ENCODE data around the gene BSDC1. TPM values are rescaled to one million over a fixed set of nuclear protein-coding genes. Genes with fewer than 3 reads are reported as not detected.

The BSDC1 gene
- polyA plus RNA-seq, 1 of the 3 experiments (the other 2 are of a cell fraction): 51.0 TPM

DNA sequence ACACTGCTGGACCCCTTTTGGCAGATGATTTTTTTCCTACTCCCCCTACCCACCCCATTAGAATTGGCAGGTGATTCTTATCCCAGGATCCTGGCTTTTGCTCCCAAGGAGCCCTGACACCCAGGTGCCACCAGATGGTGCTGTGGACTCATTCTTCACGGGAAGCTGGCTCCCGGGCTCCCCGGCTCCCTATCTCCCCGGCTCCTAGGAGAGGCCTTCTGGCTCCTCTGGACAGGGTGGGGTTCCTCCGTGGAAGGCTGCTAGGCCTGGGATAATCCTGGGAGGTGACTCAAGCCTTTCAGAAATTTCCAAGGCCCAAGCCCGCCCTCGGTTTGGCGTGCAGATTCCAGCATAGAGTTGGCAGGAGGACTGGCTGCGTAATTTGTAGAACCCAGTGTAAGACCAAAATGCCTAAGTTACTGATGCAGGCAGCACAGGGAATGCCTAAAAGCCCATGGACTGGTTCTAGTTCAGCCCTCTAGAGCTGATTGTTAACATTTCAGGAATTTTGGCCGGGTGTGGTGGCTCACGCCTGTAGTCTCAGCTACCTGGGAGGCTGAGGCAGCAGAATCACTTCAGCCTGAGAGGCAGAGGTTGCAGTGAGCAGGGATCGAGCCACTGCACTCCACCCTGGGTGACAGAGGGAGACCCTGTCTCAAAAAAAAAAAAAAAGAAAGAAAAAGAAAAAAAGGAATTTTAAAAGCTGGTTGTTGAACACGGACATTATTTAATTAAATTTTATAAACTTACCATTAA is 6.8 kb upstream of the BSDC1 start (continued):
- TF ChIP-seq CHD2 (IDR thresholded peaks at IDR 0.05; ENCODE audit: low read length, partially characterized antibody) (peak; percentile 42), RCOR1 (IDR thresholded peaks at IDR 0.05; ENCODE audit: low read length) (0 out of 2 replicates have a peak, but pooled peaks have one; percentile 56)

DNA sequence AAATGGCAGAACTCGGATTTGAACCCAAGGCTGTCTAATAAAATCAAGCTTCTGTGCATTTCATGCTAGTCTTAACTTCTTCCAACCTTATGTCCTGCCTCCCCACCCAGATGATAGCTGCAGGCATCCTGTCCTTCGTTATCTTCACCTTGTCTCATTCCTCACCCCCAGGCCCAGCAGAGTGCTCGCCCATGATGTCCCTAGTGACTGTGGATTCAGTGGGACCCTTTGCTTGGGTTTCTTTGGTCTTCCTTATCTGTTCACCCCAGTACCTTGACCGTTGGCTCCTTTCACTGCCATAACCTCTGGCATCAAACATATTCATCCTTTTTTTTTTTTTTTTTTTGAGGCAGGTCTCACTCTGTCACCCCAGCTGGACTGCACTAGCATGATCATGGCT is 5.6 kb upstream of the BSDC1 start:
- TF ChIP-seq, protein P1, sequence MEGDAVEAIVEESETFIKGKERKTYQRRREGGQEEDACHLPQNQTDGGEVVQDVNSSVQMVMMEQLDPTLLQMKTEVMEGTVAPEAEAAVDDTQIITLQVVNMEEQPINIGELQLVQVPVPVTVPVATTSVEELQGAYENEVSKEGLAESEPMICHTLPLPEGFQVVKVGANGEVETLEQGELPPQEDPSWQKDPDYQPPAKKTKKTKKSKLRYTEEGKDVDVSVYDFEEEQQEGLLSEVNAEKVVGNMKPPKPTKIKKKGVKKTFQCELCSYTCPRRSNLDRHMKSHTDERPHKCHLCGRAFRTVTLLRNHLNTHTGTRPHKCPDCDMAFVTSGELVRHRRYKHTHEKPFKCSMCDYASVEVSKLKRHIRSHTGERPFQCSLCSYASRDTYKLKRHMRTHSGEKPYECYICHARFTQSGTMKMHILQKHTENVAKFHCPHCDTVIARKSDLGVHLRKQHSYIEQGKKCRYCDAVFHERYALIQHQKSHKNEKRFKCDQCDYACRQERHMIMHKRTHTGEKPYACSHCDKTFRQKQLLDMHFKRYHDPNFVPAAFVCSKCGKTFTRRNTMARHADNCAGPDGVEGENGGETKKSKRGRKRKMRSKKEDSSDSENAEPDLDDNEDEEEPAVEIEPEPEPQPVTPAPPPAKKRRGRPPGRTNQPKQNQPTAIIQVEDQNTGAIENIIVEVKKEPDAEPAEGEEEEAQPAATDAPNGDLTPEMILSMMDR (IDR thresholded peaks at IDR 0.05): no peak
- TF ChIP-seq, protein P2, sequence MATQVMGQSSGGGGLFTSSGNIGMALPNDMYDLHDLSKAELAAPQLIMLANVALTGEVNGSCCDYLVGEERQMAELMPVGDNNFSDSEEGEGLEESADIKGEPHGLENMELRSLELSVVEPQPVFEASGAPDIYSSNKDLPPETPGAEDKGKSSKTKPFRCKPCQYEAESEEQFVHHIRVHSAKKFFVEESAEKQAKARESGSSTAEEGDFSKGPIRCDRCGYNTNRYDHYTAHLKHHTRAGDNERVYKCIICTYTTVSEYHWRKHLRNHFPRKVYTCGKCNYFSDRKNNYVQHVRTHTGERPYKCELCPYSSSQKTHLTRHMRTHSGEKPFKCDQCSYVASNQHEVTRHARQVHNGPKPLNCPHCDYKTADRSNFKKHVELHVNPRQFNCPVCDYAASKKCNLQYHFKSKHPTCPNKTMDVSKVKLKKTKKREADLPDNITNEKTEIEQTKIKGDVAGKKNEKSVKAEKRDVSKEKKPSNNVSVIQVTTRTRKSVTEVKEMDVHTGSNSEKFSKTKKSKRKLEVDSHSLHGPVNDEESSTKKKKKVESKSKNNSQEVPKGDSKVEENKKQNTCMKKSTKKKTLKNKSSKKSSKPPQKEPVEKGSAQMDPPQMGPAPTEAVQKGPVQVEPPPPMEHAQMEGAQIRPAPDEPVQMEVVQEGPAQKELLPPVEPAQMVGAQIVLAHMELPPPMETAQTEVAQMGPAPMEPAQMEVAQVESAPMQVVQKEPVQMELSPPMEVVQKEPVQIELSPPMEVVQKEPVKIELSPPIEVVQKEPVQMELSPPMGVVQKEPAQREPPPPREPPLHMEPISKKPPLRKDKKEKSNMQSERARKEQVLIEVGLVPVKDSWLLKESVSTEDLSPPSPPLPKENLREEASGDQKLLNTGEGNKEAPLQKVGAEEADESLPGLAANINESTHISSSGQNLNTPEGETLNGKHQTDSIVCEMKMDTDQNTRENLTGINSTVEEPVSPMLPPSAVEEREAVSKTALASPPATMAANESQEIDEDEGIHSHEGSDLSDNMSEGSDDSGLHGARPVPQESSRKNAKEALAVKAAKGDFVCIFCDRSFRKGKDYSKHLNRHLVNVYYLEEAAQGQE (IDR thresholded peaks at IDR 0.05; ENCODE audit: low read depth, low read length): no peak
- TF ChIP-seq ELF1 (IDR thresholded peaks at IDR 0.05): no peak
- Histone ChIP-seq H4K20me1 (ENCODE audit: insufficient read depth) (no peaks in the 10 kb centered on the region), H3K9me2 (no peaks in the 10 kb centered on the region), H3K27me3 (ENCODE audit: insufficient read depth) (no peaks in the 10 kb centered on the region), H3K9me3 (no peaks in the 10 kb centered on the region), H3K4me1 (ENCODE audit: control insufficient read depth in 1 of 2, insufficient read depth in 2 of 2, low read depth in 1 of 2, low read length in 1 of 2) (no peaks in the 10 kb centered on the region; a peak in 1 of 4 replicates), H3K4me2 (no peak overlapping the region), H3K4me3 (ENCODE audit: low read depth in 2 of 2, low read length in 1 of 2) (no peak overlapping the region), H2AFZ (ENCODE audit: low read depth) (no peak overlapping the region), H3F3A (replicated peaks; ENCODE audit: insufficient read depth) (peaks cover 15% of the 10 kb centered on the region), H3K9ac (no peak overlapping the region), H3K36me3 (replicated peaks in 1 of 2; ENCODE audit: control insufficient read depth in 1 of 2, insufficient read depth in 2 of 2, low read length in 1 of 2) (no peaks in the 10 kb centered on the region), H3K27ac (ENCODE audit: low read depth in 2 of 2, low read length in 1 of 2) (no peak overlapping the region), H3K79me2 (ENCODE audit: insufficient read depth) (0 out of 2 replicates have a peak, but pooled peaks cover 5% of the 10 kb centered on the region)
- ChIA-PET POLR2A (interaction anchor here (0.5 kb wide), 1 partner anchor 47 kb away, joined by 6 read pairs; no protein-coding TSS in a partner anchor), CTCF (interaction anchor here (0.7 to 4.4 kb wide), 16 partner anchors 8 to 476 kb away, joined by 3 to 76 read pairs (median 6); no protein-coding TSS in a partner anchor)
- DNase-seq: no peak
- 56% methylated on average over 4 of the region's 4 CpGs for WGBS (ENCODE audit: low lambda C conversion rate)

DNA sequence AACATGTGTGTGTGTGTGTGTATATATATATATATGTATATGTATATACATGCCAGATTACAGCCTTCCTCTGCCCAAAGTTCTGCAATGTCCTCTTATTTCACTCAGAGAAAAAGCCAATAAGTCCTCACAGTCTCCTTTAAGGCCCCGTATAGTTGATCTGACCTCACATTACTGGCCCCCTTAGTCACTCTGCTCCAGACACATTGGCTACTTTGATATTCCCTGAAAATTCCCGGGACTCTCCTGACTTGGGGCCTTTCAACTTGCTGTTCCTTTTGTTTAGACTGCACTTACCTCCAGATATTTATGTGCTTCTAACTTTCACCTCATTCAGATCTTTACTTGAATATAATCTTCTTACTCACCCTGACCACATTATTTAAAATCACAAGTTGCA is 4.2 kb upstream of the BSDC1 start:
- POLR2A ChIA-PET: no interaction called here
- CTCF ChIA-PET: interaction anchor here (1.1 to 4.4 kb wide), 3 partner anchors 10 to 477 kb away, joined by 3 to 76 read pairs (median 4); no protein-coding TSS in a partner anchor
- DNase-seq: no peak
- no peak for TF ChIP-seq SIN3A (IDR thresholded peaks at IDR 0.05; ENCODE audit: borderline replicate concordance, low read depth, low read length)
- no peak for TF ChIP-seq MEF2A (IDR thresholded peaks at IDR 0.05; ENCODE audit: borderline replicate concordance, low read depth)
- TF ChIP-seq TAF1 (IDR thresholded peaks at IDR 0.05; ENCODE audit: borderline replicate concordance, low read depth, low read length): no peak
- TF ChIP-seq, protein P2 (IDR thresholded peaks at IDR 0.05; ENCODE audit: low read depth, low read length): no peak
- TF ChIP-seq RXRA (IDR thresholded peaks at IDR 0.05; ENCODE audit: borderline replicate concordance, low read depth): no peak
- TF ChIP-seq, protein P1 (IDR thresholded peaks at IDR 0.05): no peak
- TF ChIP-seq NRF1 (IDR thresholded peaks at IDR 0.05; ENCODE audit: low read depth, low read length): no peak

More for the DNA sequence above, 4.2 kb upstream of the BSDC1 start:
- no peak overlapping the region for H3K4me3 ChIP-seq (ENCODE audit: low read depth in 2 of 2, low read length in 1 of 2)
- peaks cover 14% of the 10 kb centered on the region for H3K79me2 ChIP-seq (ENCODE audit: insufficient read depth)
- no peaks in the 10 kb centered on the region for H3K9me2 ChIP-seq
- H3K9me3 ChIP-seq: no peaks in the 10 kb centered on the region
- H3K9ac ChIP-seq: no peak overlapping the region
- 49% methylated on average over 2 of the region's 2 CpGs for WGBS (ENCODE audit: low lambda C conversion rate)
- no peak overlapping the region for H3K4me2 ChIP-seq
- peaks cover 0 to 1% of the 10 kb centered on the region in 2 experiments; a peak in 2 of 4 replicates for H3K4me1 ChIP-seq (ENCODE audit: control insufficient read depth in 1 of 2, insufficient read depth in 2 of 2, low read depth in 1 of 2, low read length in 1 of 2)
- no peaks in the 10 kb centered on the region for H3K36me3 ChIP-seq (replicated peaks in 1 of 2; ENCODE audit: control insufficient read depth in 1 of 2, insufficient read depth in 2 of 2, low read length in 1 of 2)
- no peaks in the 10 kb centered on the region for H4K20me1 ChIP-seq (ENCODE audit: insufficient read depth)
- no peaks in the 10 kb centered on the region for H3K27me3 ChIP-seq (ENCODE audit: insufficient read depth)
- H2AFZ ChIP-seq (ENCODE audit: low read depth): no peak overlapping the region
- H3F3A ChIP-seq (replicated peaks; ENCODE audit: insufficient read depth): peaks cover 19% of the 10 kb centered on the region
- no peak overlapping the region for H3K27ac ChIP-seq (ENCODE audit: low read depth in 2 of 2, low read length in 1 of 2)

Data from SK-N-SH (cell line).